HG03378 (cell line): ENCODE data around the gene CRPPA.
"Not testable (repeated sequence)": the region's sequence is repeated elsewhere in the genome, so short reads cannot be mapped to it uniquely, and the experiment has no call there.

Experiments used
- ATAC-seq: cut with Tn5 transposase; IDR thresholded peaks from one replicate; pipeline ENCODE4 v1.9.1; 2021; ENCODE audit warnings: mild to moderate bottlenecking, moderate library complexity; ENCODE audit not compliant: unreplicated experiment

CRPPA gene

GRCh38 chr7:16398146-16399017 is 23.0 kb downstream of the CRPPA start:
- no peak for ATAC-seq

- no peak for ATAC-seq
These were observed 23.7 kb downstream of the CRPPA start for GRCh38 chr7:16397501-16398145.

- no peak for ATAC-seq
These were observed 24.4 kb downstream of the CRPPA start for GRCh38 chr7:16396766-16397500.

- no peak for ATAC-seq
These were observed 26.2 kb downstream of the CRPPA start for GRCh38 chr7:16395121-16395520.

- ATAC-seq: no peak
These were observed 27.4 kb downstream of the CRPPA start for GRCh38 chr7:16393862-16394422.

- ATAC-seq: no peak
These were observed 28.3 kb downstream of the CRPPA start for GRCh38 chr7:16392990-16393523.

GRCh38 chr7:16383786-16384185 is 37.6 kb downstream of the CRPPA start:
- not testable (repeated sequence) for ATAC-seq

- ATAC-seq: not testable (repeated sequence)
These were observed 38.2 kb downstream of the CRPPA start for GRCh38 chr7:16383103-16383502.
